ENCODE data around the gene CTNNB1. TPM values are rescaled to one million over a fixed set of nuclear protein-coding genes. Genes with fewer than 3 reads are reported as not detected.

CTNNB1 gene
- total RNA-seq, 1 donor: 1,165 TPM

DNA sequence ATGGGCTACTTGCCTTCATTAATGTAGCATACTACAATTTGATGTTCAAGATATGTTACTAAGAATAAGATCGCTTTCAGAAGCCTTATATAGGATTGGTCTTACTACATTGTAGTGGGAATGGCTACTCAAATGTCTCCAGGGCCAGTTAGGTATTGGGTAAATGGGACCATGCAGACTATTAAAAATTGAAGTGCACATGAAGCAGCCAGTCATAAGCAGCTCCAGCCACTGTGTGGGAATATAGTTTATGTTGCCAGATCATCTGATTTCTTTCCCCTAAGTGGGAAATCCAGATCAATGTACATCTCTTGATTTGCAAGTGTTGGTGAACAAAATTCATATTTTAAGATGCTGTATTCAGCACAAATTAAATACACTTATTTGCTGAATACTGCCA lies 5.1 kb downstream of the CTNNB1 start:
- Histone ChIP-seq H4K20me1 (ENCODE audit: insufficient read depth, low read length) (peaks cover 92% of the 10 kb centered on the region), H3K4me2 (ENCODE audit: insufficient read depth, low read length) (peak overlapping the region; percentile 10), H3K27ac (ENCODE audit: low read depth, low read length) (no peak overlapping the region), H2AFZ (ENCODE audit: low read length) (no peak overlapping the region), H3K4me1 (ENCODE audit: insufficient read depth, low read length) (peaks cover 40% of the 10 kb centered on the region), H3K9me3 (ENCODE audit: low read depth, low read length) (no peaks in the 10 kb centered on the region), H3K36me3 (ENCODE audit: insufficient read depth, low read length) (no peaks in the 10 kb centered on the region), H3K79me2 (ENCODE audit: insufficient read depth, low read length) (peaks cover 98% of the 10 kb centered on the region), H3K27me3 (ENCODE audit: insufficient read depth, low read length) (no peaks in the 10 kb centered on the region), H3K4me3 (ENCODE audit: insufficient read depth, low read length) (no peak overlapping the region)
- TF ChIP-seq, protein P1, sequence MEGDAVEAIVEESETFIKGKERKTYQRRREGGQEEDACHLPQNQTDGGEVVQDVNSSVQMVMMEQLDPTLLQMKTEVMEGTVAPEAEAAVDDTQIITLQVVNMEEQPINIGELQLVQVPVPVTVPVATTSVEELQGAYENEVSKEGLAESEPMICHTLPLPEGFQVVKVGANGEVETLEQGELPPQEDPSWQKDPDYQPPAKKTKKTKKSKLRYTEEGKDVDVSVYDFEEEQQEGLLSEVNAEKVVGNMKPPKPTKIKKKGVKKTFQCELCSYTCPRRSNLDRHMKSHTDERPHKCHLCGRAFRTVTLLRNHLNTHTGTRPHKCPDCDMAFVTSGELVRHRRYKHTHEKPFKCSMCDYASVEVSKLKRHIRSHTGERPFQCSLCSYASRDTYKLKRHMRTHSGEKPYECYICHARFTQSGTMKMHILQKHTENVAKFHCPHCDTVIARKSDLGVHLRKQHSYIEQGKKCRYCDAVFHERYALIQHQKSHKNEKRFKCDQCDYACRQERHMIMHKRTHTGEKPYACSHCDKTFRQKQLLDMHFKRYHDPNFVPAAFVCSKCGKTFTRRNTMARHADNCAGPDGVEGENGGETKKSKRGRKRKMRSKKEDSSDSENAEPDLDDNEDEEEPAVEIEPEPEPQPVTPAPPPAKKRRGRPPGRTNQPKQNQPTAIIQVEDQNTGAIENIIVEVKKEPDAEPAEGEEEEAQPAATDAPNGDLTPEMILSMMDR (IDR thresholded peaks at IDR 0.05; ENCODE audit: extremely low read depth, low read depth, low read length): no peak
- DNase-seq (ENCODE audit: insufficient read length, low spot score, missing footprints): no peak

- Histone ChIP-seq H3K9me3 (ENCODE audit: low read depth, low read length) (no peaks in the 10 kb centered on the region), H2AFZ (ENCODE audit: low read length) (no peak overlapping the region), H3K27ac (ENCODE audit: low read depth, low read length) (no peak overlapping the region), H3K4me1 (ENCODE audit: insufficient read depth, low read length) (peaks cover 40% of the 10 kb centered on the region), H3K4me3 (ENCODE audit: insufficient read depth, low read length) (no peak overlapping the region), H4K20me1 (ENCODE audit: insufficient read depth, low read length) (peaks cover 94% of the 10 kb centered on the region), H3K79me2 (ENCODE audit: insufficient read depth, low read length) (peaks cover 97% of the 10 kb centered on the region), H3K36me3 (ENCODE audit: insufficient read depth, low read length) (no peaks in the 10 kb centered on the region), H3K27me3 (ENCODE audit: insufficient read depth, low read length) (no peaks in the 10 kb centered on the region), H3K4me2 (ENCODE audit: insufficient read depth, low read length) (peak overlapping the region; percentile 25)
- DNase-seq (ENCODE audit: insufficient read length, low spot score, missing footprints): no peak
- TF ChIP-seq, protein P1 (IDR thresholded peaks at IDR 0.05; ENCODE audit: extremely low read depth, low read depth, low read length): no peak
Observed at GRCh38 chr3:41205591-41205990, 6.3 kb downstream of the CTNNB1 start.

GRCh38 chr3:41207355-41207754 lies 8.1 kb downstream of the CTNNB1 start:
- Histone ChIP-seq H3K36me3 (ENCODE audit: insufficient read depth, low read length) (no peaks in the 10 kb centered on the region), H3K4me3 (ENCODE audit: insufficient read depth, low read length) (no peak overlapping the region), H3K27ac (ENCODE audit: low read depth, low read length) (no peak overlapping the region), H3K4me1 (ENCODE audit: insufficient read depth, low read length) (peaks cover 26% of the 10 kb centered on the region), H3K4me2 (ENCODE audit: insufficient read depth, low read length) (no peak overlapping the region), H3K9me3 (ENCODE audit: low read depth, low read length) (no peaks in the 10 kb centered on the region), H4K20me1 (ENCODE audit: insufficient read depth, low read length) (peaks cover 93% of the 10 kb centered on the region), H3K79me2 (ENCODE audit: insufficient read depth, low read length) (peaks cover 97% of the 10 kb centered on the region), H2AFZ (ENCODE audit: low read length) (no peak overlapping the region), H3K27me3 (ENCODE audit: insufficient read depth, low read length) (no peaks in the 10 kb centered on the region)
- no peak for DNase-seq (ENCODE audit: insufficient read length, low spot score, missing footprints)
- TF ChIP-seq, protein P1 (IDR thresholded peaks at IDR 0.05; ENCODE audit: extremely low read depth, low read depth, low read length): no peak

DNA sequence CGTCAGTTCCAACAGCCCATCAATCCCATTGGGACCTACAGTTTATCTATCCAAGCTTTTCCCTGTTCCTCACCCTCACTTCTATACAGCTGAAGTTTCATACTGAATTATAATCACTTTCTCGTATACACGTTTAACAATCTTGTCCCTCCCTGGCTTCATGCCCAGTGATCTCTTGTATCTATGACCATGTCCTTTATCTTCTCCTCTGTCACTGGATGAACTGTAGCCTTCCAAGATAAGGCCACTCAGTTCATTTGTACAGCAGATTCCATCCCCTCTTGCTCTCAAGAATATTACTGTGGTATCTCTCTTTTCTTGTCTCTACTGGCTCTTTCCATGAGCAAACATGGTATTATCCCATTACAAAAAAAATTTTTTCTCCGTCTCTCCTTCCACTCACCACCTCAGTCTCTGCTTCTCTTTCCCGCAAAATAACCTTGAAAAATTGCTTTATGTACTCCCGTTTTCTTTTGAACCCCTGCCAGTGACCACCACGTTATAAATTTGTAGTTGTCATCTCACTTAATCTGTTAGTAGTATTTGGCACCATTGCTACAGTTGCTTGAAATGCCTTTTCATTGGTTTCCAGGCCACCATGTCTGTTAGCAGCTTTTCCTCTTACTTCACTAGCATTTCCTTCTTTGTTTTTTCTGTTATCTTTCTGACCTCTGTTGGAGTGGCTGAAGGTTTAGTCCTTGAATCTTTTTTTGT lies 9.4 kb downstream of the CTNNB1 start:
- Histone ChIP-seq H4K20me1 (ENCODE audit: insufficient read depth, low read length) (peaks cover 94% of the 10 kb centered on the region), H3K4me1 (ENCODE audit: insufficient read depth, low read length) (peaks cover 21% of the 10 kb centered on the region)
- TF ChIP-seq, protein P1 (IDR thresholded peaks at IDR 0.05; ENCODE audit: extremely low read depth, low read depth, low read length): no peak

More for the DNA sequence above, 9.4 kb downstream of the CTNNB1 start:
- H3K36me3 ChIP-seq (ENCODE audit: insufficient read depth, low read length): no peaks in the 10 kb centered on the region
- peaks cover 97% of the 10 kb centered on the region for H3K79me2 ChIP-seq (ENCODE audit: insufficient read depth, low read length)
- H3K27me3 ChIP-seq (ENCODE audit: insufficient read depth, low read length): no peaks in the 10 kb centered on the region
- no peak overlapping the region for H3K4me2 ChIP-seq (ENCODE audit: insufficient read depth, low read length)
- no peaks in the 10 kb centered on the region for H3K9me3 ChIP-seq (ENCODE audit: low read depth, low read length)
- no peak overlapping the region for H3K4me3 ChIP-seq (ENCODE audit: insufficient read depth, low read length)
- H2AFZ ChIP-seq (ENCODE audit: low read length): no peak overlapping the region
- no peak for DNase-seq (ENCODE audit: insufficient read length, low spot score, missing footprints)
- no peak overlapping the region for H3K27ac ChIP-seq (ENCODE audit: low read depth, low read length)
